IMR-90 (cell line): ENCODE measurements around the gene CPO. TPM values are rescaled to one million over a fixed set of nuclear protein-coding genes. Genes with fewer than 3 reads are reported as not detected.
A peak's percentile ranks its signal among the peaks of the same experiment; 100 is the strongest.

Experiments used
- ATAC-seq: fragments of 200-7000 bp; cut with Tn5 transposase; 2 replicates; pipeline ENCODE4 v1.9.1; 2020; ENCODE audit warnings: low read depth, mild to moderate bottlenecking, moderate library complexity
- BruUV-seq: library from RNA; stranded (reverse); fragments of 400-500 nt; replicated peaks from 2 replicates; lab custom pipeline; 2021; lab: Mats Ljungman, UMichigan
- CTCF ChIA-PET: fragments of 300-600 bp; formaldehyde crosslinking; extraction: SDS; loops from one replicate; lab custom pipeline; 2021; ENCODE audit warnings: antibody characterized with exemption; lab: Yijun Ruan, JAX
- POLR2A ChIA-PET: fragments of 300-600 bp; sonication (Branson Sonifier 250); formaldehyde crosslinking; loops from one replicate; lab custom pipeline; 2022; ENCODE audit warnings: antibody characterized with exemption; ENCODE audit not compliant: unreplicated experiment; lab: Charles Lee
- DNase-seq: peaks from one replicate; pipeline ENCODE4 v3.0.0; 2013
- H2AFZ ChIP-seq: replicated peaks from 2 replicates; pipeline ENCODE3; 2013; ENCODE audit warnings: low read length, mild to moderate bottlenecking; ENCODE audit not compliant: poor library complexity
- H2AK5ac ChIP-seq: 2 replicates; pipeline ENCODE4 v1.6.1; 2013; ENCODE audit warnings: low read depth, low read length, inconsistent platforms
- H2AK9ac ChIP-seq: replicated peaks from 2 replicates; pipeline ENCODE3; 2013; ENCODE audit warnings: mild to moderate bottlenecking, low read depth, low read length, moderate library complexity; ENCODE audit not compliant: poor library complexity
- H2BK120ac ChIP-seq: 2 replicates; pipeline ENCODE4 v1.6.1; 2013; ENCODE audit warnings: low read depth, low read length, inconsistent platforms
- H2BK15ac ChIP-seq: 3 replicates; pipeline ENCODE4 v1.6.1; 2013; ENCODE audit warnings: low read depth, low read length, inconsistent platforms
- H2BK20ac ChIP-seq: 2 replicates; pipeline ENCODE4 v1.6.1; 2013; ENCODE audit warnings: low read depth, mild to moderate bottlenecking, inconsistent platforms, low read length, moderate library complexity
- H2BK5ac ChIP-seq: 2 replicates; pipeline ENCODE4 v1.6.1; 2013; ENCODE audit warnings: mild to moderate bottlenecking, low read depth, low read length, inconsistent platforms; ENCODE audit not compliant: poor library complexity, severe bottlenecking
- H3K14ac ChIP-seq: replicated peaks from 2 replicates; pipeline ENCODE4 v1.6.1; 2013; ENCODE audit warnings: low read depth, low read length, inconsistent platforms
- H3K18ac ChIP-seq: 2 replicates; pipeline ENCODE4 v1.6.1; 2013; ENCODE audit warnings: low read depth, low read length, control low read depth
- H3K23ac ChIP-seq: 2 replicates; pipeline ENCODE4 v1.6.1; 2013; ENCODE audit warnings: low read depth, low read length, inconsistent platforms
- H3K27ac ChIP-seq: 2 replicates; pipeline ENCODE4 v1.5.1; 2013; ENCODE audit warnings: mild to moderate bottlenecking, control low read depth, low read length; ENCODE audit not compliant: insufficient read depth
- H3K27me3 ChIP-seq: 2 replicates; pipeline ENCODE4 v1.6.1; 2013; ENCODE audit warnings: low read length; ENCODE audit not compliant: control insufficient read depth, insufficient read depth
- H3K36me3 ChIP-seq: 2 replicates; pipeline ENCODE4 v1.6.1; 2013; ENCODE audit warnings: low read length, mixed read lengths; ENCODE audit not compliant: control insufficient read depth, insufficient read depth
- H3K4ac ChIP-seq: 2 replicates; pipeline ENCODE4 v1.6.1; 2013; ENCODE audit warnings: low read depth, low read length, inconsistent platforms
- H3K4me1 ChIP-seq: 2 replicates; pipeline ENCODE4 v1.6.1; 2013; ENCODE audit warnings: low read length, mixed read lengths; ENCODE audit not compliant: control insufficient read depth, insufficient read depth
- H3K4me2 ChIP-seq: 2 replicates; pipeline ENCODE4 v1.6.1; 2013; ENCODE audit warnings: low read depth, mild to moderate bottlenecking, control low read depth, low read length, moderate library complexity
- H3K4me3 ChIP-seq: 2 replicates; pipeline ENCODE4 v1.5.1; 2013; ENCODE audit warnings: low read depth, mild to moderate bottlenecking, control low read depth, low read length, moderate library complexity; ENCODE audit not compliant: insufficient read depth
- H3K56ac ChIP-seq: 2 replicates; pipeline ENCODE4 v1.6.1; 2013; ENCODE audit warnings: low read length, inconsistent platforms; ENCODE audit not compliant: insufficient read depth; ENCODE audit errors: extremely low read depth
- H3K79me1 ChIP-seq, 2 experiments: 2 replicates each; pipeline ENCODE4 v1.6.1; 2013; ENCODE audit warnings: low read length in 2 of 2, inconsistent platforms in 1 of 2, low read depth in 1 of 2
- H3K9ac ChIP-seq: 2 replicates; pipeline ENCODE4 v1.6.1; 2013; ENCODE audit warnings: low read depth, low read length, control low read depth
- H3K9me1 ChIP-seq: 2 replicates; pipeline ENCODE4 v1.6.1; 2013; ENCODE audit warnings: low read length, inconsistent platforms; ENCODE audit not compliant: insufficient read depth
- H3K9me3 ChIP-seq: 2 replicates; pipeline ENCODE4 v1.6.1; 2013; ENCODE audit warnings: low read length; ENCODE audit not compliant: control insufficient read depth, insufficient read depth
- H4K20me1 ChIP-seq: 2 replicates; pipeline ENCODE4 v1.6.1; 2013; ENCODE audit warnings: low read length, inconsistent platforms; ENCODE audit not compliant: insufficient read depth
- H4K5ac ChIP-seq: 2 replicates; pipeline ENCODE4 v1.6.1; 2013; ENCODE audit warnings: mild to moderate bottlenecking, low read depth, low read length, control low read depth
- H4K8ac ChIP-seq, 2 experiments: 2 replicates each; pipeline ENCODE4 v1.6.1; 2013; ENCODE audit warnings: low read depth in 2 of 2, low read length in 2 of 2, control low read depth in 1 of 2, inconsistent platforms in 1 of 2
- H4K91ac ChIP-seq: 2 replicates; pipeline ENCODE4 v1.6.1; 2013; ENCODE audit warnings: low read depth, low read length, inconsistent platforms; ENCODE audit not compliant: insufficient read depth
- CHD1 ChIP-seq: IDR thresholded peaks from 2 replicates; pipeline ENCODE4 v1.6.1; 2012; ENCODE audit warnings: low read depth, low read length, improper control_type of control experiment
- MAFK ChIP-seq: IDR thresholded peaks from 2 replicates; pipeline ENCODE4 v1.6.1; 2012; ENCODE audit warnings: low read depth, low read length, improper control_type of control experiment
- whole genome bisulfite sequencing, 2 experiments: methylation state at CpG; one replicate each; pipeline versions ENCODE4 v1.1.5 to v1.1.7; 2013; ENCODE audit warnings: missing lambda C conversion rate in 2 of 2; ENCODE audit not compliant: insufficient read length in 1 of 2; ENCODE audit errors: extremely low coverage in 2 of 2; 5-methylcytosine and 5-hydroxymethylcytosine counted together
- dilution Hi-C: fragments of 300-500 bp; cut with HindIII; formaldehyde crosslinking; loops from one replicate; pipeline ENCODE4 v1.14.3; 2018; ENCODE audit warnings: low sequenced_read_pairs; ENCODE audit not compliant: unreplicated experiment
- in situ Hi-C: fragments of 300-500 bp; cut with MboI; formaldehyde crosslinking; loops from 3 replicates; pipeline ENCODE4 v1.14.3; 2019; ENCODE audit warnings: low sequenced_read_pairs, inconsistent platforms, mixed read lengths
- intact Hi-C: fragments of 100-400 bp; cut with micrococcal nuclease; formaldehyde crosslinking; loops from 2 replicates; pipeline ENCODE4 v1.10.0; 2022
- polyA plus RNA-seq, 3 experiments: library from polyadenylated mRNA; depleted of rRNA; stranded (reverse); fragments of >200 nt; gene quantifications; 2 replicates each; pipeline ENCODE4 v1.2.3, GENCODE V29; 2012; ENCODE audit warnings: low replicate concordance in 1 of 3
- total RNA-seq: library from RNA; depleted of rRNA; stranded (reverse); fragments of >200 nt; gene quantifications from 2 replicates; pipeline ENCODE4 v1.2.3, GENCODE V29; 2012
- TF ChIP-seq, protein P1 (sequence below): fragments of 150-350 bp; IDR thresholded peaks from 2 replicates; pipeline ENCODE4 v1.6.1; 2016; ENCODE audit warnings: low read depth, mild to moderate bottlenecking, low read length, moderate library complexity, borderline replicate concordance
- TF ChIP-seq, protein P2 (sequence below): conservative IDR thresholded peaks from 2 replicates; pipeline ENCODE4 v1.5.1; 2012; ENCODE audit warnings: mild to moderate bottlenecking, low read depth, low read length, improper control_type of control experiment

The CPO gene
- total and polyA plus RNA-seq, 2 of the 4 experiments (the other 2 are of a cell fraction) = not detected

DNA sequence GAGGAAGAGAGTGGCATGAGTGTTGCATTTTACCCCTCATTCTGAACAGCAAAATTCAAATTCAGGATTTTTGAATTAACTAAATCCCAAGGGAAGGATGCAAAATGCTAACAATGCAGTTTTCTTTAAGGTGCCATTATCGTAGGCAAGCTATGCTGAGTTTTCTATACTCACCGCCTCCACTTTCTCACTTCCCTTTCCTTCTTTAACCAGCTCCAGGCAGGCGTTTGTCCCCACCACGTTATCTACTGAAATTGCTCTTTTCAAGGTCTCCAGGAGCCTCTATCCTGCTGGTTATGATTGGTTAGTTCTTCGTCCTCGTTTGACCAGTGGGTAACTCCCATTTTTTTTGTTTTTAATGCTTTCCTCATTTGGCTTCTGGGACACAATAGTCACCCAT lies 1.8 kb upstream of the CPO start:
- intact Hi-C loops (loop anchor here (10.0 kb wide), 1 partner anchor 943 kb away; no protein-coding TSS in a partner anchor), dilution Hi-C loops (no loop called here), in situ Hi-C loops (no loop called here)
- Histone ChIP-seq H2AK5ac (no peak overlapping the region), H4K20me1 (no peaks in the 10 kb centered on the region), H4K8ac (no peak overlapping the region), H3K4me3 (no peak overlapping the region), H3K9me1 (no peaks in the 10 kb centered on the region), H3K56ac (no peak overlapping the region), H2BK5ac (no peak overlapping the region), H2AK9ac (no peak overlapping the region), H2AFZ (no peak overlapping the region), H3K79me1 (no peaks in the 10 kb centered on the region), H4K5ac (no peak overlapping the region), H2BK15ac (no peak overlapping the region), H3K27ac (no peak overlapping the region), H3K36me3 (no peaks in the 10 kb centered on the region), H2BK20ac (no peak overlapping the region), H3K4me1 (no peaks in the 10 kb centered on the region), H3K9me3 (no peaks in the 10 kb centered on the region), H3K4ac (no peak overlapping the region), H3K4me2 (no peak overlapping the region), H3K9ac (no peak overlapping the region), H2BK120ac (no peak overlapping the region), H4K91ac (no peak overlapping the region), H3K23ac (no peak overlapping the region), H3K14ac (no peak overlapping the region), H3K18ac (no peak overlapping the region), H3K27me3 (no peaks in the 10 kb centered on the region)
- TF ChIP-seq, protein P1, sequence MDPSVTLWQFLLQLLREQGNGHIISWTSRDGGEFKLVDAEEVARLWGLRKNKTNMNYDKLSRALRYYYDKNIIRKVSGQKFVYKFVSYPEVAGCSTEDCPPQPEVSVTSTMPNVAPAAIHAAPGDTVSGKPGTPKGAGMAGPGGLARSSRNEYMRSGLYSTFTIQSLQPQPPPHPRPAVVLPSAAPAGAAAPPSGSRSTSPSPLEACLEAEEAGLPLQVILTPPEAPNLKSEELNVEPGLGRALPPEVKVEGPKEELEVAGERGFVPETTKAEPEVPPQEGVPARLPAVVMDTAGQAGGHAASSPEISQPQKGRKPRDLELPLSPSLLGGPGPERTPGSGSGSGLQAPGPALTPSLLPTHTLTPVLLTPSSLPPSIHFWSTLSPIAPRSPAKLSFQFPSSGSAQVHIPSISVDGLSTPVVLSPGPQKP = no peak
- TF ChIP-seq MAFK (peak; percentile 9; the same call in 1 of the 2 replicates), CHD1 (no peak)
- TF ChIP-seq, protein P2, sequence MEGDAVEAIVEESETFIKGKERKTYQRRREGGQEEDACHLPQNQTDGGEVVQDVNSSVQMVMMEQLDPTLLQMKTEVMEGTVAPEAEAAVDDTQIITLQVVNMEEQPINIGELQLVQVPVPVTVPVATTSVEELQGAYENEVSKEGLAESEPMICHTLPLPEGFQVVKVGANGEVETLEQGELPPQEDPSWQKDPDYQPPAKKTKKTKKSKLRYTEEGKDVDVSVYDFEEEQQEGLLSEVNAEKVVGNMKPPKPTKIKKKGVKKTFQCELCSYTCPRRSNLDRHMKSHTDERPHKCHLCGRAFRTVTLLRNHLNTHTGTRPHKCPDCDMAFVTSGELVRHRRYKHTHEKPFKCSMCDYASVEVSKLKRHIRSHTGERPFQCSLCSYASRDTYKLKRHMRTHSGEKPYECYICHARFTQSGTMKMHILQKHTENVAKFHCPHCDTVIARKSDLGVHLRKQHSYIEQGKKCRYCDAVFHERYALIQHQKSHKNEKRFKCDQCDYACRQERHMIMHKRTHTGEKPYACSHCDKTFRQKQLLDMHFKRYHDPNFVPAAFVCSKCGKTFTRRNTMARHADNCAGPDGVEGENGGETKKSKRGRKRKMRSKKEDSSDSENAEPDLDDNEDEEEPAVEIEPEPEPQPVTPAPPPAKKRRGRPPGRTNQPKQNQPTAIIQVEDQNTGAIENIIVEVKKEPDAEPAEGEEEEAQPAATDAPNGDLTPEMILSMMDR = no peak
- ATAC-seq (no peak), DNase-seq (no peak)
- WGBS, 2 experiments = no CpG with 5 or more reads among the region's 6 CpGs
- ChIA-PET POLR2A (no interaction called here), CTCF (no interaction called here)
- BruUV-seq = no TSS peak
